Measurements from ENCODE around the gene RTL5.

DNA sequence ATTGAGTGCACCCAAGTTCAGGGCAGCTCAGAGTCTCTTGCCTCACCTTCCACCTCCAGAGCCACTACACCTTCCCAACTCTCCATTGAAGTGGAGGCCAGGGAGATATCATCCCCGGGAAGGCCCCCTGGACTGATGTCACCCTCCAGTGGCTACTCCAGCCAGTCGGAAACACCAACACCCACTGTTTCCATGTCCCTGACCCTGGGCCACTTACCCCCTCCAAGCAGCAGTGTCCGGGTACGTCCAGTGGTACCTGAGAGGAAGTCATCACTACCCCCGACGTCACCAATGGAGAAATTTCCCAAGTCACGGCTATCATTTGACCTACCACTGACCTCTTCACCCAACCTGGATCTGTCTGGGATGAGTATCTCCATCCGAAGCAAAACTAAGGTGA, 7.8 kb upstream of the RTL5 start:
- TF ChIP-seq POLR2A (IDR thresholded peaks at IDR 0.05; ENCODE audit: low read depth) = no peak
- TF ChIP-seq CTCF (IDR thresholded peaks at IDR 0.05) = no peak
- no peak for TF ChIP-seq EP300 (IDR thresholded peaks at IDR 0.05)
- TF ChIP-seq POLR2AphosphoS5 (IDR thresholded peaks at IDR 0.05) = no peak
